Measurements from ENCODE around the gene LAMC2.
A peak's percentile ranks its signal among the peaks of the same experiment; 100 is the strongest.

Gene LAMC2

DNA sequence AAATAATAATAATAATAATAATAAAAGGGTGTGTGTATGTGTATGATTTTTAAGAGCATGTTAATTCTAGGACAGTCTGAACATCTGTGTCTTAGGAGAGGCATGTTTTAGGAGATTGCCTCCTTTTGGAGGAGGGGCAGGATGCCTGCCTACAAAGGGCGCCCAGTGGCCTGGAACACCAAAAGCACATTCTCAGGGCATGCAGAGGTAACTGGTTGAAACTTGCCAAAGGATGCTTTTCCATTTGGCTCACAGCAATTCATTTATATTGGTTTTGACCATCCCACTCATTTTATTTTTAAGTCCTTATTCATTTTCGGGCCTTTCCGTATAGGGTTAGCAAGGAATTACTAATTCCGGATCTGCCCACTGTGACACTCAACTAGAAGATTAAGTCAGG is 21.1 kb upstream of the LAMC2 start:
- peak; percentile 81 for DNase-seq (ENCODE audit: low spot score)
- POLR2A ChIA-PET (ENCODE audit: low non-redundant PET) = no interaction called here
- CTCF ChIA-PET = no interaction called here
- no peak for TF ChIP-seq CTCF (conservative IDR thresholded peaks at IDR 0.05; ENCODE audit: low read depth)
- peak overlapping the region; percentile 89 for H3K27ac ChIP-seq

GRCh38 chr1:183165456-183165855 is 20.6 kb upstream of the LAMC2 start:
- ChIA-PET POLR2A (ENCODE audit: low non-redundant PET) (no interaction called here), CTCF (no interaction called here)
- TF ChIP-seq CTCF (conservative IDR thresholded peaks at IDR 0.05; ENCODE audit: low read depth) = no peak
- peak overlapping the region; percentile 89 for H3K27ac ChIP-seq
- DNase-seq (ENCODE audit: low spot score) = peak; percentile 36

DNA sequence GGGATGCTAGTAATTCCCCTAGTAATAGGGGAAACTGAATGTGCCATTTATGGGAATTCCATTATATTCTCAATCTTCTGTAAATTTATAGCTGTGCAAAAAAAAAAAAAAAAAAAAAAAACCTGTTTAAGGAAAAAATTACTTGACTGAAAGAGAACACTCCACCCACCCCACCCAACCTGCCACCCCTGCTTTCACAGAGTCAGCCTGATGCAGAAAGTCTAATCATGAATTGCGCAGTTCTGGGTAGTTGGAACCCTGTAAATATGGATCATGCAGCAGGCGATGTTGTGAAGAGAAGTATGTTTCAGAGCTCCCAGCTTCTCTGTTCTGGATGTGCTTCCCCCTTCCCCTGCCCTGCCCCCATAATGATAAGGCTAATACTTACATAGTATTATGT is 19.6 kb upstream of the LAMC2 start:
- TF ChIP-seq CTCF (conservative IDR thresholded peaks at IDR 0.05; ENCODE audit: low read depth) = no peak
- POLR2A ChIA-PET (ENCODE audit: low non-redundant PET) = no interaction called here
- no peak for DNase-seq (ENCODE audit: low spot score)
- peak overlapping the region; percentile 89 for H3K27ac ChIP-seq
- CTCF ChIA-PET = no interaction called here

DNA sequence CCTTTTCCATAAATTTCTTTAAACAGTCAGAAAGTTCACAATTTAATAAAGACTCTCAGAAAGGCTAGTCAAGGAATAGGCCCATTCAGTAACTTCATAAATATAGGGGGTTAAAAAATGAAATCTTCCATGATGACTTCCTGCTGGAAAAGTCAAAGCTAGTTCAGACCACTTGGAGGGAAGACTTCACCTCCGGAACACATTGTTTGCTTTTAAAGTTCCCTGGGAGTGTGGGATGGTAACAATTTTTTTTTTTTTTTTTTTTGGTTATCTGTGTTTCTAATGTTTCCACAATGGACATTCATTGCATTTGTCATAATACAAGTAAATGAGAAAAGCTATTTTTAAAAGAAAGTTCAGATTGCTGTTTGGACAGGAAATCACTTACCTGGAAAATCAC is 18.4 kb upstream of the LAMC2 start:
- DNase-seq (ENCODE audit: low spot score) = no peak
- H3K27ac ChIP-seq = no peak overlapping the region
- TF ChIP-seq CTCF (conservative IDR thresholded peaks at IDR 0.05; ENCODE audit: low read depth) = no peak
- ChIA-PET POLR2A (ENCODE audit: low non-redundant PET) (no interaction called here), CTCF (interaction anchor here (0.8 kb wide), 1 partner anchor 42 kb away, joined by 5 read pairs; no protein-coding TSS in a partner anchor)

DNA sequence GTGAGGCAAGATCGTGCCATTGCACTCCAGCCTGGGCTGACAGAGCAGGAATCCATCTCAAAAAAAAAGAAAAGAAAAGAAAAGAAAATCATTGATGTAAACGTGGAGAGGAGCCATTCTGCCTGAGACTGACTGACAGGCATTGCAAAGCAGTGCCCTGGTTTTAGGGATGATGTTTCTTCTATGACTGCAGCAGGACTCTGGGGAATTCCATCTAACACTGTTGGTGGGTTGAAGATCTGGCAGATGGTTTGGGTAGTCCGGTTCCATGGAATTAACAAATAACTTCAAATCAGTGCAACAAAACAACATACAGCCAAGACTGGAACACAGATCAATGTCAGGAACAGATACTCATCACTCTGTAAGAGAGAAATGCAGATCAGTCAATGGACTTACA is 17.8 kb upstream of the LAMC2 start:
- no peak for TF ChIP-seq CTCF (conservative IDR thresholded peaks at IDR 0.05; ENCODE audit: low read depth)
- no peak overlapping the region for H3K27ac ChIP-seq
- no peak for DNase-seq (ENCODE audit: low spot score)
- POLR2A ChIA-PET (ENCODE audit: low non-redundant PET) = no interaction called here
- CTCF ChIA-PET = no interaction called here

DNA sequence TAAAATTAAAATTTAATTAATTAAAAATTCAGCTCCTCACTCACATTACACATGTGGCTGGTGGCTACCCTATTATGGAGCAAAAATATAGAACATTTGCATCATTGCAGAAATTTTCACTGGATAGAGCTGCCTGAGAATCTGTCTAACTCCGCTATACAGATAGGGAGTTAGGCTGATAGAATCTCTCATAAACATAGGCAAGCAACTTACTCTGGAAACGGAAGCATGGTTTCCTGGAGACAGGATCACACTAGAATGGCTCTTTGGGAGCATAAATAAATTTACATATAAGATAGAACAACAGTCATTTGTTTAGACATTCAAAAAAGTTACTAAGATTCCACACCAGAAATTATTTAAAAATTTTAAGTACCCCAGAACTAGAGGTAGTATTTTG is 12.2 kb upstream of the LAMC2 start:
- POLR2A ChIA-PET (ENCODE audit: low non-redundant PET) = no interaction called here

More for the DNA sequence above, 12.2 kb upstream of the LAMC2 start:
- H3K27ac ChIP-seq = no peak overlapping the region
- no peak for TF ChIP-seq CTCF (conservative IDR thresholded peaks at IDR 0.05; ENCODE audit: low read depth)
- no peak for DNase-seq (ENCODE audit: low spot score)
- CTCF ChIA-PET = no interaction called here
